Hindlimb muscle (tissue), 1 donor: ENCODE data around the gene DTNB. TPM values are rescaled to one million over a fixed set of nuclear protein-coding genes. Genes with fewer than 3 reads are reported as not detected.

Experiments used
- DNase-seq: peaks from one replicate; pipeline ENCODE4 v3.0.0-alpha.2; 2013
- polyA plus RNA-seq: library from polyadenylated mRNA; unstranded; fragments of 120-200 nt; gene quantifications from one replicate; pipeline ENCODE4 v1.2.1, GENCODE V29; 2013; ENCODE audit not compliant: insufficient read length

Gene DTNB
- polyA plus RNA-seq, 1 donor: 4.7 TPM

GRCh38 chr2:25493207-25493606 is 180.2 kb downstream of the DTNB start:
- no peak for DNase-seq

- DNase-seq: no peak
Observed at GRCh38 chr2:25492726-25493125, 180.7 kb downstream of the DTNB start.

- DNase-seq: no peak
Observed at GRCh38 chr2:25491966-25492532, 181.3 kb downstream of the DTNB start.

- no peak for DNase-seq
Observed at GRCh38 chr2:25491003-25491696, 182.2 kb downstream of the DTNB start.

- DNase-seq: no peak
Observed at GRCh38 chr2:25490217-25490616, 183.2 kb downstream of the DTNB start.

- no peak for DNase-seq
Observed at GRCh38 chr2:25489631-25490030, 183.7 kb downstream of the DTNB start.

GRCh38 chr2:25483607-25484266 is 189.6 kb downstream of the DTNB start:
- DNase-seq: no peak

GRCh38 chr2:25482341-25482740 is 191.0 kb downstream of the DTNB start:
- no peak for DNase-seq

- DNase-seq: no peak
Observed at GRCh38 chr2:25481381-25482300, 191.7 kb downstream of the DTNB start.

- DNase-seq: no peak
Observed at GRCh38 chr2:25480561-25480960, 192.8 kb downstream of the DTNB start.

GRCh38 chr2:25479761-25480160 is 193.6 kb downstream of the DTNB start:
- DNase-seq: no peak

- DNase-seq: no peak
Observed at GRCh38 chr2:25478736-25479135, 194.6 kb downstream of the DTNB start.

GRCh38 chr2:25473758-25474340 is 199.5 kb downstream of the DTNB start:
- DNase-seq: no peak

GRCh38 chr2:25473131-25473530 is 200.2 kb downstream of the DTNB start:
- DNase-seq: no peak

- DNase-seq: no peak
Observed at GRCh38 chr2:25470806-25471205, 202.6 kb downstream of the DTNB start.

- no peak for DNase-seq
Observed at GRCh38 chr2:25467743-25468142, 205.6 kb downstream of the DTNB start.

- DNase-seq: no peak
Observed at GRCh38 chr2:25462021-25462420, 211.4 kb downstream of the DTNB start.

- DNase-seq: no peak
Observed at GRCh38 chr2:25460261-25460905, 213.0 kb downstream of the DTNB start.

GRCh38 chr2:25454824-25455611 is 218.4 kb downstream of the DTNB start:
- DNase-seq: no peak

GRCh38 chr2:25453199-25453905 is 220.0 kb downstream of the DTNB start:
- DNase-seq: no peak

GRCh38 chr2:25448808-25449207 is 224.6 kb downstream of the DTNB start:
- DNase-seq: no peak
